H1 (cell line): ENCODE results near the gene EXOC2. TPM values are rescaled to one million over a fixed set of nuclear protein-coding genes. Genes with fewer than 3 reads are reported as not detected.

Source experiments
- CTCF ChIA-PET: fragments of 300-600 bp; sonication (Branson Sonifier 250); formaldehyde crosslinking; loops from one replicate; lab custom pipeline; 2021; ENCODE audit not compliant: partially characterized antibody; lab: Charles Lee
- POLR2A ChIA-PET: fragments of 300-600 bp; sonication (Branson Sonifier 250); formaldehyde crosslinking; loops from one replicate; lab custom pipeline; 2021; ENCODE audit warnings: inconsistent platforms; ENCODE audit not compliant: partially characterized antibody; lab: Charles Lee
- DNase-seq, 2 experiments: peaks; one replicate each; pipeline versions ENCODE4 v3.0.0 to v3.0.0-alpha.2; 2010 to 2022; ENCODE audit warnings: low spot score in 2 of 2, low read depth in 1 of 2, mixed read lengths in 1 of 2
- FAIRE-seq: peaks from 2 replicates; lab custom pipeline; 2011; peaks lifted over from hg19 to GRCh38; lab: Jason Lieb, UNC
- H2AFZ ChIP-seq: 2 replicates; pipeline ENCODE4 v1.8.1; 2012; ENCODE audit warnings: low read length, inconsistent platforms
- H2AK5ac ChIP-seq: 2 replicates; pipeline ENCODE4 v1.6.1; 2013; ENCODE audit warnings: low read depth, low read length
- H2BK120ac ChIP-seq: replicated peaks from 2 replicates; pipeline ENCODE3; 2013; ENCODE audit warnings: low read depth, low read length, inconsistent platforms
- H2BK12ac ChIP-seq: 2 replicates; pipeline ENCODE4 v1.6.1; 2013; ENCODE audit warnings: low read depth, low read length
- H2BK15ac ChIP-seq: 2 replicates; pipeline ENCODE4 v1.6.1; 2013; ENCODE audit warnings: low read length
- H2BK20ac ChIP-seq: 2 replicates; pipeline ENCODE4 v1.6.1; 2013; ENCODE audit warnings: low read length
- H2BK5ac ChIP-seq: 2 replicates; pipeline ENCODE4 v1.6.1; 2013; ENCODE audit warnings: low read depth, low read length
- H3K14ac ChIP-seq: 2 replicates; pipeline ENCODE4 v1.6.1; 2013; ENCODE audit warnings: inconsistent platforms; ENCODE audit not compliant: insufficient read length
- H3K18ac ChIP-seq: 2 replicates; pipeline ENCODE4 v1.6.1; 2013; ENCODE audit warnings: low read length; ENCODE audit errors: extremely low read depth
- H3K23ac ChIP-seq: 2 replicates; pipeline ENCODE4 v1.6.1; 2013; ENCODE audit warnings: inconsistent platforms; ENCODE audit not compliant: insufficient read length
- H3K23me2 ChIP-seq: 2 replicates; pipeline ENCODE4 v1.6.1; 2013; ENCODE audit warnings: low read depth, low read length
- H3K27ac ChIP-seq: 2 replicates; pipeline ENCODE4 v1.6.1; 2011; ENCODE audit warnings: low read depth, low read length, inconsistent platforms
- H3K27me3 ChIP-seq, 4 experiments: replicated peaks in 1 of 4; 1 replicate in 1 of 4; 2 replicates in 3 of 4; pipeline versions ENCODE4 v1.6.1 to v1.8.1; 2011 to 2013; ENCODE audit warnings: low read length in 3 of 4, mild to moderate bottlenecking in 3 of 4, inconsistent platforms in 2 of 4, mixed read lengths in 2 of 4, moderate library complexity in 1 of 4; ENCODE audit not compliant: control insufficient read depth in 3 of 4, insufficient read depth in 3 of 4; ENCODE audit errors: extremely low read depth in 1 of 4
- H3K36me3 ChIP-seq, 4 experiments: 2 replicates each; pipeline versions ENCODE4 v1.6.1 to v1.8.1; 2011 to 2013; ENCODE audit warnings: mild to moderate bottlenecking in 4 of 4, low read length in 3 of 4, moderate library complexity in 2 of 4, control low read depth in 1 of 4, inconsistent platforms in 1 of 4; ENCODE audit not compliant: insufficient read depth in 4 of 4, control insufficient read depth in 2 of 4
- H3K4ac ChIP-seq: replicated peaks from 2 replicates; pipeline ENCODE3; 2013; ENCODE audit warnings: low read length, low read depth, mixed read lengths, inconsistent platforms; ENCODE audit not compliant: insufficient read length
- H3K4me1 ChIP-seq, 4 experiments: replicated peaks in 1 of 4; 1 replicate in 1 of 4; 2 replicates in 3 of 4; pipeline versions ENCODE4 v1.6.1 to v1.8.1; 2011 to 2013; ENCODE audit warnings: low read length in 3 of 4, inconsistent platforms in 2 of 4, mixed read lengths in 1 of 4; ENCODE audit not compliant: insufficient read depth in 4 of 4, control insufficient read depth in 3 of 4
- H3K4me2 ChIP-seq, 2 experiments: 2 replicates each; pipeline versions ENCODE4 v1.6.1 to v1.8.1; 2011 to 2013; ENCODE audit warnings: low read depth in 2 of 2, low read length in 2 of 2, control low read depth in 1 of 2, inconsistent platforms in 1 of 2, mild to moderate bottlenecking in 1 of 2; ENCODE audit not compliant: insufficient read depth in 1 of 2
- H3K4me3 ChIP-seq, 4 experiments: fragments of 200-600, 300-600 bp in 1 of 4; sonication (generic), shearing (Covaris generic), sonication (Bioruptor Twin) in 1 of 4; 2 replicates each; pipeline versions ENCODE4 v1.5.1 to v1.8.1; 2011 to 2016; ENCODE audit warnings: low read length in 4 of 4, low read depth in 3 of 4, control low read depth in 2 of 4, inconsistent platforms in 2 of 4, mild to moderate bottlenecking in 2 of 4, mixed read lengths in 1 of 4, moderate library complexity in 1 of 4; ENCODE audit not compliant: insufficient read depth in 2 of 4; ENCODE audit errors: extremely low read depth in 1 of 4
- H3K56ac ChIP-seq: replicated peaks from 2 replicates; pipeline ENCODE3; 2013; ENCODE audit warnings: low read depth, mild to moderate bottlenecking, mixed read lengths, low read length, inconsistent platforms; ENCODE audit not compliant: insufficient read length
- H3K79me1 ChIP-seq: 2 replicates; pipeline ENCODE4 v1.6.1; 2013; ENCODE audit warnings: low read depth, low read length, control low read depth
- H3K79me2 ChIP-seq, 2 experiments: 2 replicates each; pipeline versions ENCODE4 v1.6.1 to v1.8.1; 2012 to 2013; ENCODE audit warnings: low read length in 2 of 2, mild to moderate bottlenecking in 2 of 2, inconsistent platforms in 1 of 2; ENCODE audit not compliant: insufficient read depth in 2 of 2, control insufficient read depth in 1 of 2
- H3K9ac ChIP-seq, 4 experiments: replicated peaks in 1 of 4; 1 replicate in 1 of 4; 2 replicates in 3 of 4; pipeline versions ENCODE4 v1.6.1 to v1.8.1; 2011 to 2013; ENCODE audit warnings: low read depth in 3 of 4, low read length in 3 of 4, control low read depth in 2 of 4, mild to moderate bottlenecking in 2 of 4, moderate library complexity in 2 of 4, inconsistent platforms in 1 of 4; ENCODE audit errors: extremely low read depth in 1 of 4
- H3K9me3 ChIP-seq, 2 experiments: 2 replicates each; pipeline versions ENCODE4 v1.6.1 to v1.8.1; 2012 to 2013; ENCODE audit warnings: mild to moderate bottlenecking in 2 of 2, moderate library complexity in 2 of 2, control low read depth in 1 of 2, inconsistent platforms in 1 of 2, low read depth in 1 of 2, low read length in 1 of 2, mixed read lengths in 1 of 2; ENCODE audit not compliant: insufficient read depth in 2 of 2
- H4K20me1 ChIP-seq, 2 experiments: replicated peaks in 1 of 2; 2 replicates each; pipeline versions ENCODE3 to v1.8.1; 2011 to 2013; ENCODE audit warnings: inconsistent platforms in 2 of 2, low read length in 2 of 2, mild to moderate bottlenecking in 1 of 2; ENCODE audit not compliant: insufficient read depth in 2 of 2, control insufficient read depth in 1 of 2
- H4K5ac ChIP-seq: 2 replicates; pipeline ENCODE4 v1.6.1; 2013; ENCODE audit warnings: low read length, low read depth, mixed read lengths, inconsistent platforms; ENCODE audit not compliant: insufficient read length
- H4K8ac ChIP-seq: 2 replicates; pipeline ENCODE4 v1.8.0; 2013; ENCODE audit warnings: mild to moderate bottlenecking, moderate library complexity, low read length, inconsistent platforms; ENCODE audit not compliant: insufficient read depth; ENCODE audit errors: extremely low read depth
- H4K91ac ChIP-seq: replicated peaks from 2 replicates; pipeline ENCODE3; 2013; ENCODE audit warnings: low read length, mixed read lengths, inconsistent platforms; ENCODE audit not compliant: insufficient read length
- BRCA1 ChIP-seq: IDR thresholded peaks from 2 replicates; pipeline ENCODE4 v1.6.1; 2012; ENCODE audit warnings: low read depth, low read length, improper control_type of control experiment
- CTBP2 ChIP-seq: IDR thresholded peaks from 2 replicates; pipeline ENCODE4 v1.7.0; 2011; ENCODE audit warnings: borderline replicate concordance, mild to moderate bottlenecking, moderate library complexity, mixed read lengths, low read length; ENCODE audit not compliant: insufficient read depth, insufficient read length
- HDAC2 ChIP-seq, 2 experiments: fragments of 300-600 bp in 1 of 2; sonication (generic) in 1 of 2; IDR thresholded peaks; 2 replicates each; pipeline ENCODE4 v1.6.1; 2011 to 2012; ENCODE audit warnings: low read depth in 2 of 2, low read length in 2 of 2, mild to moderate bottlenecking in 2 of 2, moderate library complexity in 2 of 2, borderline replicate concordance in 1 of 2, inconsistent platforms in 1 of 2
- KDM5A ChIP-seq: fragments of 200-600 bp; IDR thresholded peaks from 2 replicates; pipeline ENCODE4 v1.7.1; 2012; ENCODE audit warnings: mild to moderate bottlenecking, low read length, inconsistent platforms, mixed read lengths
- NANOG ChIP-seq: IDR thresholded peaks from 2 replicates; pipeline ENCODE4 v1.6.1; 2011; ENCODE audit warnings: low read length, low read depth, mild to moderate bottlenecking, inconsistent platforms; ENCODE audit not compliant: insufficient read depth, poor library complexity, severe bottlenecking
- RFX5 ChIP-seq: IDR thresholded peaks from 2 replicates; pipeline ENCODE4 v1.6.1; 2011; ENCODE audit warnings: low read depth, low read length, improper control_type of control experiment, borderline replicate concordance
- RXRA ChIP-seq: IDR thresholded peaks from 2 replicates; pipeline ENCODE4 v1.6.1; 2011; ENCODE audit warnings: low read depth, mild to moderate bottlenecking, low read length, moderate library complexity; ENCODE audit not compliant: insufficient read depth
- TCF12 ChIP-seq: IDR thresholded peaks from 2 replicates; pipeline ENCODE4 v1.6.1; 2011; ENCODE audit warnings: low read depth, mild to moderate bottlenecking, low read length
- WGBS, 2 experiments: shearing (Covaris generic) in 1 of 2; methylation state at CpG; one replicate each; pipeline versions ENCODE4 v1.1.6 to v1.1.7; 2013 to 2015; ENCODE audit warnings: low lambda C conversion rate in 2 of 2, mixed read lengths in 2 of 2, inconsistent platforms in 1 of 2, low coverage in 1 of 2, missing lambda C conversion rate in 1 of 2; ENCODE audit not compliant: insufficient replicate concordance in 2 of 2, insufficient coverage in 1 of 2, insufficient read length in 1 of 2; ENCODE audit errors: extremely low coverage in 1 of 2, missing lambda C conversion rate in 1 of 2; 5-methylcytosine and 5-hydroxymethylcytosine counted together
- polyA plus RNA-seq, 7 experiments: library from polyadenylated mRNA; depleted of rRNA in 3 of 7; stranded (reverse) in 5 of 7; unstranded in 2 of 7; fragments of >200 nt in 5 of 7; fragments of 200-250 nt in 2 of 7; gene quantifications; 1 replicate in 5 of 7; 2 replicates in 1 of 7; 4 replicates in 1 of 7; pipeline versions ENCODE4 v1.2.1 to v1.2.3, GENCODE V29; 2011 to 2013; ENCODE audit warnings: missing spikeins in 2 of 7, mixed read lengths in 2 of 7
- total RNA-seq: library from RNA; stranded (reverse); fragmentation: NEBNext Ultra II Directional; extraction: Animal tissue kit (Norgen Biotek cat#: 25700); gene quantifications from 2 replicates; pipeline ENCODE4 v1.2.1, GENCODE V29; 2021
- TF ChIP-seq, protein P1 (sequence below): IDR thresholded peaks from 2 replicates; pipeline ENCODE4 v1.6.1; 2012; ENCODE audit warnings: inconsistent platforms
- TF ChIP-seq, protein P2 (sequence below), 3 experiments: IDR thresholded peaks; 1 replicate in 2 of 3; 2 replicates in 1 of 3; pipeline versions ENCODE4 v1.5.1 to v1.6.1; 2011; ENCODE audit warnings: low read length in 3 of 3, mild to moderate bottlenecking in 3 of 3, inconsistent platforms in 2 of 3, low read depth in 1 of 3, moderate library complexity in 1 of 3; ENCODE audit not compliant: insufficient read depth in 1 of 3; ENCODE audit errors: control extremely low read depth in 1 of 3

EXOC2 gene
- total and polyA plus RNA-seq, 2 of the 8 experiments (the other 6 are each of a cell fraction or from before 2014, with no cell fraction given), result 25.5 to 44.4 TPM

DNA sequence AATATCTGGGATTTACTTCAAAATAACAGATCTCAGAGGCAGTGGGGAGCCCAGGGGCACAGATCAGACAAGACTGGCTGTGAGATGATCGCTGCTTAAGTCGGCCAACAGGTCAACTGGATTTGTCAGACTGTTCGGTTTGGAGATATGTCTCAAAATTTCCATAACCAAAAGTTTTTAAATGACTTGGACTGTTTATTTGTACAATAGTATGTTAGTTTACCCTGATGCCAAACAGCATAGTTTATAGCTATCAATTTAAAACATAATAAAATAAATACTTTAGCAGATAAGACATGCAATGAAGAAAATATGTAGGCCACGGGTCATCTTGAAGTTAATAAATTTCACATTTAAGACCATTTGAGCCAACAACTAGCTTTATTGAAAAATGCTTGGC is 174.7 kb downstream of the EXOC2 start:
- Histone ChIP-seq H2BK12ac (no peak overlapping the region), H4K8ac (no peak overlapping the region), H3K14ac (no peak overlapping the region), H3K4me1 (peaks cover 0 to 9% (median under 1%) of the 10 kb centered on the region in 4 experiments; a peak in 2 of 7 replicates), H2BK15ac (no peak overlapping the region), H3K4ac (no peak overlapping the region), H4K5ac (no peak overlapping the region), H3K79me1 (peaks cover 2% of the 10 kb centered on the region; the same call in 1 of the 2 replicates), H3K18ac (no peak overlapping the region), H3K56ac (no peak overlapping the region), H2AFZ (no peak overlapping the region), H3K23ac (no peak overlapping the region), H2BK20ac (no peak overlapping the region), H2BK5ac (no peak overlapping the region), H3K4me3 (no peak overlapping the region), H2BK120ac (no peak overlapping the region), H3K27me3 (no peaks in the 10 kb centered on the region), H3K9ac (no peak overlapping the region), H3K9me3 (peaks cover 7 to 12% of the 10 kb centered on the region in 2 experiments; a peak in 2 of 4 replicates), H3K27ac (no peak overlapping the region), H3K79me2 (no peaks in the 10 kb centered on the region), H4K91ac (no peak overlapping the region), H3K36me3 (peaks cover 0 to 14% (median 7%) of the 10 kb centered on the region in 4 experiments; a peak in 6 of 8 replicates), H3K4me2 (no peak overlapping the region), H3K23me2 (no peaks in the 10 kb centered on the region; the same call in 1 of the 2 replicates), H4K20me1 (peaks cover 1 to 2% of the 10 kb centered on the region in 2 experiments), H2AK5ac (no peak overlapping the region)
- FAIRE-seq (no peak), DNase-seq (no peak)
- ChIA-PET CTCF (no interaction called here), POLR2A (interaction anchor here (1.2 kb wide), 1 partner anchor 10 kb away, joined by 3 read pairs; no protein-coding TSS in a partner anchor)
- TF ChIP-seq HDAC2 (IDR thresholded peaks at IDR 0.05; ENCODE audit: borderline replicate concordance in 1 of 2, low read depth in 2 of 2, low read length in 2 of 2) (no peak), NANOG (no peak), CTBP2 (no peak), KDM5A (no peak), BRCA1 (no peak), RXRA (no peak), TCF12 (no peak), RFX5 (no peak)
- TF ChIP-seq, protein P1, sequence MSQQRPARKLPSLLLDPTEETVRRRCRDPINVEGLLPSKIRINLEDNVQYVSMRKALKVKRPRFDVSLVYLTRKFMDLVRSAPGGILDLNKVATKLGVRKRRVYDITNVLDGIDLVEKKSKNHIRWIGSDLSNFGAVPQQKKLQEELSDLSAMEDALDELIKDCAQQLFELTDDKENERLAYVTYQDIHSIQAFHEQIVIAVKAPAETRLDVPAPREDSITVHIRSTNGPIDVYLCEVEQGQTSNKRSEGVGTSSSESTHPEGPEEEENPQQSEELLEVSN, result no peak
- TF ChIP-seq, protein P2, sequence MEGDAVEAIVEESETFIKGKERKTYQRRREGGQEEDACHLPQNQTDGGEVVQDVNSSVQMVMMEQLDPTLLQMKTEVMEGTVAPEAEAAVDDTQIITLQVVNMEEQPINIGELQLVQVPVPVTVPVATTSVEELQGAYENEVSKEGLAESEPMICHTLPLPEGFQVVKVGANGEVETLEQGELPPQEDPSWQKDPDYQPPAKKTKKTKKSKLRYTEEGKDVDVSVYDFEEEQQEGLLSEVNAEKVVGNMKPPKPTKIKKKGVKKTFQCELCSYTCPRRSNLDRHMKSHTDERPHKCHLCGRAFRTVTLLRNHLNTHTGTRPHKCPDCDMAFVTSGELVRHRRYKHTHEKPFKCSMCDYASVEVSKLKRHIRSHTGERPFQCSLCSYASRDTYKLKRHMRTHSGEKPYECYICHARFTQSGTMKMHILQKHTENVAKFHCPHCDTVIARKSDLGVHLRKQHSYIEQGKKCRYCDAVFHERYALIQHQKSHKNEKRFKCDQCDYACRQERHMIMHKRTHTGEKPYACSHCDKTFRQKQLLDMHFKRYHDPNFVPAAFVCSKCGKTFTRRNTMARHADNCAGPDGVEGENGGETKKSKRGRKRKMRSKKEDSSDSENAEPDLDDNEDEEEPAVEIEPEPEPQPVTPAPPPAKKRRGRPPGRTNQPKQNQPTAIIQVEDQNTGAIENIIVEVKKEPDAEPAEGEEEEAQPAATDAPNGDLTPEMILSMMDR (IDR thresholded peaks at IDR 0.05; ENCODE audit: control extremely low read depth in 1 of 3, insufficient read depth in 1 of 3, low read depth in 1 of 3, low read length in 3 of 3), result no peak
- WGBS, 2 experiments, result 87% methylated on average over 4 of the region's 4 CpGs; no CpG with 5 or more reads in 1 of the 2 experiments
